NCI-H446 treated with DMSO at 0.1 percent for 48 hours (cell line): Measurements from ENCODE around the gene CTSH.
A peak's percentile ranks its signal among the peaks of the same experiment; 100 is the strongest.
"Not testable (repeated sequence)": the region's sequence is repeated elsewhere in the genome, so short reads cannot be mapped to it uniquely, and the experiment has no call there.

Experiments
- DNase-seq: peaks from one replicate; lab custom pipeline; 2025; lab: John Stamatoyannopoulos, UW

CTSH gene

DNA sequence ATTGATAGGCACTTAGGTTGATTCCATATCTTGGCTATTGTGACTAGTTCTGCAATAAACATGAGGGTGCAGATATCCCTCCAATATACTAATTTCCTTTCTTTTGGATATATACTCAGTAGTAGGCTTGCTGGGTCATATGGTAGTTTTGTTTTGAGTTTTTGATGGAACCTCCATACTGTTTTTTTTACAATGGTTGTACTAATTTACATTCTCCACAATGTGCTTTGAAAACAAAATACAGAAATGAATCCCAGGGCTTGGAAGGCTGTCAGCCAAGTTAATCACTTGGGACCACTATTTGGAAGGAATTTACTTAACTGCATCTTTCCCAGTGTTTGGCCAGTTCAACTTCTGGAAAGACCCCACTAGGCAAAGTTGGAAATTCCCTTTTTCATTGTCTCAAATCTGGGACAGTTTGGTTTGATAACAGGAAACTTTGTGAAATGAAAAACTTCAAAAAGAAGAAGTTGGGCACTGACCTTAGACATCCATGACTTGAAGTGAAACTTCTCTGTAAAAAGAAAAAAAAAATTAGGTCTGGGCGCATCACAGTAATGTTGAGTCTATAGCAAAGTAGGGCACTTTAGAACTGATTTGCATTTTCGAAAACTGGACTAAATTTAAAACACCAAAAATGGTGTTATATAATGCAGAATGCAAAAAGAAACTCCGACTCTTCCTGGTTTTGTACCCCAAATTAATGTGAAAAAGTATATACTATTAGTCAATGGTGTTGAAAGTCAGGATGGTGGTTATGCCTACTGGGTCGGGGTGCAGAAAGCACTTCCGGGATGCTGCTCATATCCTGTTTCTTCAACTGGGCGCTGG, 6.0 kb downstream of the CTSH start:
- DNase-seq, result no peak

DNA sequence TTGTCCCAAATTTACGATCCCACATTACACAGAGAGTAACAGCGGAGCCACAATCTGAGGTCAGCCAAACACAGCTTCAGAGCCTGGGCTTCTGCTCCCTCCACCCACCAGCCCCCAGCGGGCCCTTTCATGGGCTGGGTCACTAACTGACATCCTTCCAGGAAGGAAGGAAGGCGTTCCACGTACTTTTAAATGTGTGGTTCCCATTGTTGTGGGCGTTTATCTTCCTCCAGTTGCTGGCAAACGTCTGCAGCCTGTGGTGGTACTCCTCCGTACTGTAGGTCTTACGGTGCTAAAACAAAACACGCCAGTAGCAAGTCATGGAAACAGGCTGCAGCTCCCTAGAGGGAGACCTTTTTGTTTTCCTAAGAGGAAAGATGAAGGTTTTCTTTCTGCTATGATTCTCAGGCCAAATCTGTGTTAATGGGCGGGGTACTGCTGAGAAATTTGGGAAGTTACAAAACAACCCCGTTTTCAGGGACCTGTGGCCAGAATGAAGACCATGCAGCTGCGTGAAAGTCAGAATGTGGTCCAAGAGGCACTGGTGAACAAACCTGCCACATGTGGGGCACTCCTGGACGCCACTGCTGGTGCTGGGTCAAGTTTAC, 7.6 kb downstream of the CTSH start:
- no peak for DNase-seq

DNA sequence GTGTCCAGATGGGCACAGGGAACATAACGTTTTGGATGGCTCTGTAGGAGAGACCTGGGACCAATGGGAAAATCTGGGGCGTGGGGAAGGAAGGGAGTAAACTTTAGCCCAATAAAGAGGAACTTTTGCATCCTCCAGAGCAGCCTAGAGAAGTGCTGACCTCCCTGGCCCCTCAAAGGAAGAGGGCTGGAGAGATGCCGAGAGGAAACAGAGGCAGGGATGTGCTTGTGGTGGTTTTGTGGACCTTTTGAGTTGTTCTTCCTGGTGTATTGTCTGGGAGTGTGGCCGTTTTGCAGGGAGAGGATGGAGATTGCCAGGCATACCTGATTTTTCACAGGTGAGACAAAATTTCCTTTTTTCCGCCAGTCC, 10.2 kb downstream of the CTSH start:
- no peak for DNase-seq

DNA sequence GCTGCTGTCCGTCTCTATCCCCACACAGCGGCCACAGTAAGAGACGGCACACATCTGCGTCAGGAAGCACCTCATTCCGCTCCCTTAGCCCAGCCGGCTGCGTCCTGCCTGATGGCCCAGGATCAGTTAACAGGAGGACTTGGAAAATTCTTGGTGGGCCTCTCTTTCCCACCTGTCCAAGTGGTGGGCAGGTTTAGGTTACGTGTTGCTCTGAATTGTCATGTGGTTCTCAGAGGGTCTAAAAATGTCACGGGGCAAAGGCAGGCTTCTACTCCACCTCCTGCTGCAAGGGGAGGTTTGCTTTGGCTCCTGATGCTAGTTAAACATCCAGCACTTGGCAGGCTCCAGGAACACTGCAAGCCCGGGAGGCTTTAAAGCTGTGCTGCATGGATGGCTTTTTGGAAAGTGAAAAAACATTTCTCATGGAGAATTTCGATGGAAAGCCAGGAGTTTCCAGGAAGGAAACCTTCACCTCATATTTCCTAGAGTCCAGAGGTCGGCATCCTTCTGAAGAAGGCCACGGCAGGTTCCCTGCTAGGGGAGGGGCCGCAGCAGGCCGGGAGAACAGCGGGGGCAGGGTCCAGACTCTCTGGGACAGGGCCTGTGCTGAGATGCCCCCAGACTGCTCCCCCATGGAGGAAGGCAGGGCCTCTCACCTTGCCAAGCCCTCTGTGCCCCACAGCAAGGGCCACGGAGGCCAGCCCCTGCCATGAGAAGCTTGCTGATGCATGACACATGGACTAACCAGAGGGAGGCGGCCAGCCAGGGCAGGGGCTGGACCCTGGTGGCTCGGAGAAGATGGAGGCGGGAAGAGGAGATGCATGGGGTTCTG, 10.8 kb downstream of the CTSH start:
- DNase-seq, result peak; percentile 14

DNA sequence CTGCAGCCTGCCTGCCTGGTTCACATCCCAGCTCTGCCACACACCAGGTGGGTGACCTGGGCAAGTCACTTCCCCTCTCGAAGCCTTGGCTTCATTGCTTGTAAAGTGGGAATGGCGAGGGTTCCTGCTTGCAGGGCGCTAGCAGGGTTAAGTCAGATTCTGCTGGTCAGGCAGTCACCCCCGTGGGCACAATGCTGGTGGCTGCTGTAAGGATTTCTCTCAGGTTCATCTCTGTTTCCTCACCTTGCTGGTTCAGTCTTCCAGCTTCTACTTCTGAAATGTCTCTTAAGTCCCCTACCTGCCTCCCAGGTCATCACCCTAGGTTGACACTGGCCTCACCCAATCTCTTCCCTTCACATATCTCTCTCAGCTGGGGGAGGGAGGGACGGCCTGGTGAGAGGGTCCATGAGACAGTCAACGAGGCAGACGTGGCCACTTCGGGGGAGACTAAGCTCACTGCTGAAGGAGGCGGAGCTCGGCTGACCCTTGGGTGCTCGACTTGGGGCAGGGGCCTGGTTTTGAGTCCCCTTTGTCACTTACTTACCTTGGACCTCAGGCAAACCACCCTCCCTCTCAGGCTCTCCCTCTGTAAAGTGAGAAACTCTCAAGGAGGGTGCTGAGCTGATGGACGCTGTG, 11.5 kb downstream of the CTSH start:
- no peak for DNase-seq

DNA sequence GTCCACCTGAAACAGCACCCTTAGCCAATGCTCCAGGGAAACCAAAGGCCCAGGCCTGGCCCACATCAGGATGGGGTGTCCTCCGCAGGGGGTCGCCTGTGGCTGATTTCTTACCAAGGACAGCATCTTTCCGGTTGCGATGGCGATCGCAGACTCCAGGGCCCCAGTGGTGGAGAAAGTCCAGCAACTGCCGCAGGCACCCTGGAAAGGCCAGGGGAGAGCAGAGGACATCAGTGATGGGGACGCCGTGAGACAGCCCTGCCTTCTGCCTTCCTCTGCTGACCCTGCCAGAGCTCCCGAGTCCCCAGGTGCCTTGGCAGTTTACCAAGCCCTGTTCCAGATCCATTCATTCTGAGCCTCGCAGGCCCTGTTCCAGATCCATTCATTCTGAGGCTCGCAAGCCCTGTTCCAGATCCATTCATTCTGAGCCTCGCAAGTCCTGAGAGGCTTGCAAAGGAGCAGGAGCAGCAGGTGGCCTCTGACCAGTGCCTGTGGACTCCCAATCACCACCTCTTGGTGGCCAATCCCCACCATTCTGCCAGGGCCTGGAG, 12.5 kb downstream of the CTSH start:
- no peak for DNase-seq

DNA sequence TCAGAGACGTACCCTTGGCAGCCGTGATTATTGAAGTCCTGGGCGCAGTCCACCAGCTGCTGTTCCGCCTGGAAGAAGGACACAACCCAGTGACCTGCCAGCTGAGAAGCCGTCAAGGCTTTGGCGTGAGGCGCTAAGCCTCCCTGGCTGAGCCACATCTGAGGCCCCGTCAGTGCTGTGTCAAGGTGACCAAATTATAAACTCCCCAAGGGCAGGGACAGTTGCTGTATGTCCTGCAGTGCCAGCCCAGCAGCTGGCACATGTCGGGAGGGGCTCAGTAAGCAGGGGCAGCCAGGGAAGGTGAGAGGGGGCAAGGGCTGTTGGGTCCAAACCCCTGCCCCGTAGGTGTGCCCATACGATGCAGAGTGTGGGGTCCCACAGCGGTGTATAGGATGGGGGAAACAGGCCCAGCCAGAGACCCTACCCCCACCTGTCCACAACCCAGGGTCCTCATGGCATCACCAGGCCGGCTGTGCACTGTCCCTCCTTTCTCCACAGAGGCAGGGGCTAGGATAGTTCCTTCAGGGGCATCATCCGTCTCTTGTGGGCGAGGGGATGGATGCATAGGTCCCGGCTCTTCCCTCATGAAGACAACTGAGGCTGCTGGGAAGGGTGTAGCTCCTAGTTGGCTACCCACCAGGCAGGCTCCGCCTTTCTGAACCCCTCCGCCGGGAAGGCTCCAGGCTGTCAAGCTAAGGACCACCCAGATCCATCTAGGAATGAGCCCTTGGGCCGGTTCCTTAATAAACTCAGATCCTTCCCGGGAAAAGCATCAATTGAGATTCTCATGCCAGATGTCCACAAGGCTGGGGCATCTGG, 13.2 kb downstream of the CTSH start:
- DNase-seq, result no peak

DNA sequence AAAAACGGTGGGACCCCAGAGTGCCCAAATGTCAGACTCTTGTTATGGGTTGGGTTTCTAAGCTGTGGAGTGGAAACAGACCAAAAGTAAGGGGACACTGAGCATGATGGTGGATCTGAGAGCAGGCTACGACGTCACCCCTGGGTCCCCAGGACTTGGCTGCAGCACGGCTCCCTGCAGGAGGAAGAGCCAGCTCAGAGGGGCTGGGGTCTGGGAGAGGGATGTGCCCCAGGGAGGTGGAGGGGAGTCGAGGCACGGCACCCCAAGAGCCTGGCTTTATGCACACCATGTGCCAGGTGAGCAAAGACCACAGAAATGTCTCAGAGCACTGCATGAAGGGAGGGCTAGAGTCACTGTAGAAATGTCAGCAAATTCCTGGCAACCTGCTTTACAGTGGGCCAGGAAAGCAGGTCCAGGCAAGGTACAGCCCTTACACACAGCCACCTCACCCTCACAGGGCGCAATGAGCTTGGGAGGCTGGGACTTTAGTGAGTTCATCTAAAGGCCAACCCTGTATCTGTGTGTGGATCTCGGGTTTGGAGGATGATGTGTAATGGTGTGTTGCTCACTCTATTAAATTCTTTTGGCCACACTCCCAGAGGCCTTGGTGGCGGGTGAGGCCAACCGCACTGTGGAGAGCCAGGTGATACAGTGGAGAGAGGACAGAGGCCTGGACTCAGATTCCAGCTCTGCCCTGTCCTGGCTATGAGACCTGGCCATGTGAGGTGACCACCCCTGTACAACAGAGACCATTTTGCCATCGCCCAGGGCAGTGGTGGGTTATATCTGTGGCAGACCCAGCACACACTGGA, 14.1 kb downstream of the CTSH start:
- no peak for DNase-seq

DNA sequence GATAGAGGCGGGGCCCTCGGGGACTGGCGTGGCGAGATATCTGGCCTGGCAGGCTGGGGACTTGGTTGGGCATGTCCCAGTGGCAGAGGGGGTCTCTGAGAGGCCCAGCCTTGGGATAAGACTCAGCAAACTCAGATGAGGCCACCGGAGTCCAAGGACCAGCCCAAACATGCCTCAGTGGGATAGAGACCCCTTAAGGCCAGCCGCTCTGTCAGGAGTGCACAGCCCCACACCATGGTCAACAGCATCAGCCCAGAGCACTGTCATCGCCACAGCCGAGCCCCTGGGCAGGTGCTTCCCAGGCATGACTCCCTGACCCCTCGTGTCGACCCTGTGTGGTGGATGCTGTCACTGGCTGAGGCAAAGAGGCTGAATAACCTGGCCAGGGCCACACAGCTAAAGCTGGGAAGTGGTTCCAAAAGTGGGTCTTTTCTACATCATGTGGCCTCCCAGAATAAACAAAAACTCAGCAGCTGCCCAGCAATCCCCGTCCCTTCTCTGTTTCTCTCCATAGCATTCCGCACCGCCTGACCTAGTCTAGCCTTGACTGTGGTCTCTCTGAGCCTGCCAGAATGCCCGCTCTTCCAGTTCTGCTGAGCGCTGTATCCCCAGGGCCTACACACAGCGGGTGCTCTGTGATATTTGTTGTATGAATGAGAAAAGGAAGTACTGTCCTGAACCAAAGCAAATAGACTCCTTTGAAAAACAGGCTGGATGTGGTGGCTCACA, 15.1 kb downstream of the CTSH start:
- no peak for DNase-seq

DNA sequence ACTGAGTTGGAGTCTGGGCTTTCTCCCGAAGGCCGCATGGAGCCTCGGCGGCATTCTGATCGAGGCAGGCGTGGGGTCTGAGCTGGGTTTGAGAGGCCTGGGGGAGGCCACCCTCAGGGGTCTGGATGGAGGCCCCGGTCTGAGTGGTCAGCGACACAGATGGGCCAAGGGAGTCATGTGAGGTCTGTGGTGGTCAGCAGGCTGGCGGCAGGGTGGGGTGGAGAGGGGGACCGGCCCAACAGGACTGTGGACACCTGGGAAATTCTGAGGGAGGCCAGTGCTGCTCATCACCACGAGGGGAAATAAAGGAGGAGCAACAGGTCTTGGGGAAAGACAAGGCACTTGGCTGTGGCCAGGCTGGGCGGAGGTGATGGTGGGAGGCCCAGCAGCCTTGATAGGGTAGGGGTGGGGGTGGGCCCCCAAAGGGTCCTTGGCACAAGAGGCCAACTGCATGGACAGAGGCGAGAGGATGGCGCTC, 16.2 kb downstream of the CTSH start:
- DNase-seq, result no peak

DNA sequence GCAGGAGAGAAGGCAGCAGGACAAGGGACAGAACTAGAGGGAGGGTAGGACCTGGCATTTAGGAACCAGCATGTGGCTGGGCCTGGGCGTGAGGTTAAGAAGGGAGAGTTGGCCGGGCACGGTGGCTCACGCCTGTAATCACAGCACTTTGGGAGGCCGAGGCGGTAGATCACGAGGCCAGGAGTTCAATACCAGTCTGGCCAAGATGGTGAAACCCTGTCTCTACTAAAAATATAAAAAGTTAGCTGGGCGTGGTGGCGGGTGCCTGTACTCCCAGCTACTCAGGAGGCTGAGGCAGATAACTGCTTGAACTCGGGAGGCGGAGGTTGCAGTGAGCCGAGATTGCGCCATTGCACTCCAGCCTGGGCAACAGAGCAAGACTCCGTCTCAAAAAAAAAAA, 16.7 kb downstream of the CTSH start:
- not testable (repeated sequence) for DNase-seq

DNA sequence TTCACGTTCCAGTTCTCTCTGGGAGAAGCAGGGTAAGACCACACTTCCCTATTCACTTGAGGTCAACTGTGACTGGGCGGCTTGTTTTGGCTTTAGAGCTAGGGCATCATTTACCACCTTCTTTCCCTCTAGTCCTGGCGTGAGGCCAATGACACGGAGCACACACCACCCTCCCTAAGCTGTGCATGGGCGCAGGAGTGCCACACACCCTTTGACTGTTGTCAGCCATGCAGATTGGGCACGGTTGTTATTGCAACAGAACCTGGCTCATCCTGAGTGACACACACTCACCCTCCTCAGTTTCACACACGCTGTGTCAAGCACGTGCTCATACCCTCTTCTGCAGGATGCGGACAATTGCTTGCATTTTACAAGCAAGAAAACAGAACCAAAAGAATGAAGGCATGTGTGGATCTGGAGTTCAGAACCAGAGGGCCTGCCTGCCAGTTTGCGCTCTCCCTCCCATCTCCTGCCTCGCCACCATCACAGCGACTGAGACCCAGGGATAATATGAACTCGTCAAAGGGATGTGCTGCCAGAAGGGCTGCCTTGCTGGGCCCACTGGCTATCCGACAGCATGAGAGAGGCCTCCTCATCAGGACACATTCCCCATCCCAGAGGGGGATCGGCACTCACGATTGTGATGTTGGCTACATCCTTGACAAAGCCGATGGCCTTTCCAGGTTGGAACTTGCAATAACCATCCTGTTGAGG, 17.6 kb downstream of the CTSH start:
- no peak for DNase-seq

DNA sequence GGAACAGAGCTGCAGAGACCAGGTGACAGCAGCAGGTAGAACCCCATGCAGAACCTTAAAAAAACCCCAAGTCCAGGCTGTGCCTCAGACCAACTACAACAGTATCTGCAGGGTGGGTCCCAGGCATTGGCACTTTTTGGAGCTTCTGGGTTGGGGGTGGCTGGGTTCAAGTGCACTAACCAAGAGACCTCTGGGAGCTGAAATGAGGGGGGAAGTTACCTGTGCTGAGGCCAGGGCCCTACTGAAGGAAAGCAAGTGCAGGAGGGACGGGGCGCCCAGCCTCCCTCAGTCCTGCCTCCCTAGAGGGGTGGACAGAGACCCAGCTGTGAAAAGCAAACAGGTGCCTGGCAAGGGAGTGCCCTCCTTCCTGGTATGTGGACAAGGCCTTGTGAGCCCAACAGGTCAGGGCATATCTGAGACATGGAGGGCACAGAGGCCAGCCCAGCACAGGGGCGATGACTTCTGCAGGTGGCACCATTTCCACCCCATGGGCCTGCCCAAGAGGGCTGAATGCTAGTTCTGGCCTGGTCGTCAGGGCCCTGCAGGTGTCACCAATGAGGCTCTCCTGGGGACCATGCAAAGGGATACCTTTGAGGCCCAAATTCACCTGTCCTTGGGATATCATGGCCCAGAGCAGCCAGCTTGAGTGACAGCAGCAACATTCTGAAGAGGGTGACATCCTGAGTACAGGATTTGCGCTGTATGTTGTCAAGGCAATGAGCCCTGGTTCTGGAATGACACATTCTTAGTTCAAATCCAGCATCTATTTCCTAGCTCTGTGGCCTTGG, 18.7 kb downstream of the CTSH start:
- no peak for DNase-seq

DNA sequence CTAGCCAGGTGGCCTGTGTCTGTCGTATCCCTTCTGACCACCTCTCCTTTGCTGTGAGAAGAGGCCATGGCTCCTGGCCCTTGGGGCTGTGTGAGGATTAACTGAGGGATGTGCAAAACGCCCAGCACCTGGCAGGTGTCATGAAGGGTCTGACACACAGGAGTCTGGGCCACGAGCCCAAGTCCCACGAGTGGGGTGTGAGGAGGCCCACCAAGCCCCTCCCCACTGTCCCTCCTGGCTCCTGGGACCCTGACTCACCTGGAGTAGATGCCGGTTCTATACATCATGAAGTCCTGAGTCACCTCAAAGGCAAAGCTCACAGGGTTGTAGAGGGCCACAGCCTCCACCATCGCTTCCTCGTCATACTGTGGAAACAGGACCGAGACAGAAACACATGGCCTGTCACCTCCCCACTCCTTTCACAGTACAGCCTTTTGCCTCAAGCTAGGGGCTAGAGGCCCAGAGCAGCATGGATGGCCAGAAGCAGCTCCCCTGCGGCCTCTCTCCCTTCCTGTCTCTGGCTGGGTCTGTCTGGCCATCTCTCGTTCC, 19.7 kb downstream of the CTSH start:
- DNase-seq, result no peak

DNA sequence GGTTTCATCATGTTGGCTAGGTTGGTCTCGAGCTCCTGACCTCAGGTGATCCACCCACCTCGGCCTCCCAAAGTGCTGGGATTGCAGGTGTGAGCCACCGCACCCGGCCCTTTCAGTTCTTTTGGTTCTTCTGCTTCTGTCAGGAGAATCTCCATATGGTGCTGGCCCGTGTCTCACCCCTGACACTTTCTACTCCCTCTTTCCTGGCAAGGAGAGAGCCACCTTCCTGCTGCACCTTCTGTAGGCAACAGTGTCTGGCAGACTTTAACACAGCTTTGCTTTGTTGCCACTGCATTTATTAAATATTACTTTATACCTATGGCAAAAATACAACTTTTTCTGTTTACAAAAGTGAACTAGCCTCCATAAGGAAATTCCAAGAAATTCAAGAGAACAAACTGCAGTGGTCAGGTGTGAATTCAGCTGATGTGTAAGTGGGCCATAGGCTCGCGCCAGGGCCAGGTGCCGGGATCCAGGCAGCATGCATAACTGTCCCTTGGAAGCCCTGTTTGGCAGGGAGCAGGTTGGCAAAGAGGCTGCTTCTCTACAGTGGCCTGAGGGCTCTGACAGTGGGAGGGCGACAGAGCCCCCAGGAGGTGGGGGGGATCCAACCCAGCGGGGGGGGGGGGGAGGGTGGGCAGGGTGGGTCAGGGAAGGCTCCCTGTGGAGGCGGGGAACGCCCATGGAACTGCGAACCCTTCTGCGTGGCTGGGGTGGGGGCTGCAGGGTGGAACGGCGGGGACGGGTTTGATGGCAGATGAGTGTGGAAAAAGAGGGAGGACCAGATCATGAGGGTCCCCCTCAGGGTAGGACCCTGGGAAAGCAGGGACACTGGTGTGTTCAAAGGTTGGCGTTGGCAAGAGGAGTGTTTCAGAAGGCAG, 21.1 kb downstream of the CTSH start:
- no peak for DNase-seq

DNA sequence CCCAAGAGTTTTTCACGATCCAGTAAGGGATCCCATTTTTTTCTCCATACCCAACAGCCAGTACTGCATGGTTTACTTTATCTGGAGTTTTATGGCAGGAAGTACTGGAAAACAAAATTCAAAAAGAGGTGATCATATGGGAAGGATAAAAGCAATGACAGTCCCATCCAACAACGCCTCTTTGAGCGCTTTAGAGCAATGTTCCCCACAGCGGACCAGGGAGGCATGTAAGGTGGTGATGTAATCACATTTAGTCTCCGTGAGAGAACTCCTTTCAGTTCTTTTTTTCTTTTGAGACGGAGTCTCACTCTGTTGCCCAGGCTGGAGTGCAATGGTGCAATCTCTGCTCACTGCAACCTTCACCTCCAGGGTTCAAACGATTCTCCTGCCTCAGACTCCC, 21.8 kb downstream of the CTSH start:
- no peak for DNase-seq

DNA sequence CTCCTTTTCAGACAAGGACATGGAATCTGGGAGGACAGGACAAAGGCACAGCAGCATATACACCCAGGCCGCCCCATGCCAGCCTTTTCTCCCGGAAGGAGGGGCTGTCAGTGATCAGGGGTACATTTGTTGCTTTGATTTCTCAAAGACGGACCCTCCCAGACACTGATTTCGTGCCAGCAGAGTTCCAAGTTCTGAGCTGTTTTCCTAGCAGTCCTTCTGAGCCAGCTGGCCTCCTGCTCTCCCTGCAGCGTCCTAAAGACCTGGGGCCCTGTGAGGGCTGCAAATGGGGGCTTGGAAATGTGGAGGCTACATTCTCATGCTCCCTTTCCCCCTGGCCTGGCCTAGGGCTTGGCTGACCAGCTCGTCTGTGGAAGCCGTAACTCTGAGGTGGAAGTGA, 22.3 kb downstream of the CTSH start:
- no peak for DNase-seq
